ENCODE results near the gene STRN4. TPM values are rescaled to one million over a fixed set of nuclear protein-coding genes. Genes with fewer than 3 reads are reported as not detected.
"Not testable (repeated sequence)": the region's sequence is repeated elsewhere in the genome, so short reads cannot be mapped to it uniquely, and the experiment has no call there.

Gene STRN4
- total and polyA plus RNA-seq, 2 donors: 31.9 to 38.7 TPM

GRCh38 chr19:46761418-46761831 lies 15.2 kb upstream of the STRN4 start:
- no peaks in the 10 kb centered on the region for H3K27me3 ChIP-seq (ENCODE audit: control insufficient read depth in 2 of 2, insufficient read depth in 1 of 2, low read length in 1 of 2)
- no peak overlapping the region for H3K4me3 ChIP-seq (ENCODE audit: low read length in 2 of 2)
- H3K4me1 ChIP-seq (ENCODE audit: control insufficient read depth in 2 of 2, insufficient read depth in 2 of 2, low read length in 2 of 2): peaks cover 0 to 6% of the 10 kb centered on the region in 2 donors
- WGBS: 88% methylated on average over 5 of the region's 5 CpGs
- peaks cover 8 to 9% of the 10 kb centered on the region in 2 donors for H3K36me3 ChIP-seq (ENCODE audit: control insufficient read depth in 2 of 2, insufficient read depth in 2 of 2, low read length in 1 of 2)
- no peak overlapping the region for H3K27ac ChIP-seq (ENCODE audit: low read depth in 1 of 2, low read length in 1 of 2)
- H3K9me3 ChIP-seq (ENCODE audit: control insufficient read depth in 2 of 2, insufficient read depth in 1 of 2, low read length in 1 of 2): no peaks in the 10 kb centered on the region
- DNase-seq (ENCODE audit: low read depth in 6 of 9, low spot score in 9 of 9): no peak

GRCh38 chr19:46760897-46761296 lies 14.6 kb upstream of the STRN4 start:
- H3K27me3 ChIP-seq (ENCODE audit: control insufficient read depth in 2 of 2, insufficient read depth in 1 of 2, low read length in 1 of 2); H3K27ac ChIP-seq (ENCODE audit: low read depth in 1 of 2, low read length in 1 of 2); H3K9me3 ChIP-seq (ENCODE audit: control insufficient read depth in 2 of 2, insufficient read depth in 1 of 2, low read length in 1 of 2); H3K4me3 ChIP-seq (ENCODE audit: low read length in 2 of 2); H3K4me1 ChIP-seq (ENCODE audit: control insufficient read depth in 2 of 2, insufficient read depth in 2 of 2, low read length in 2 of 2); DNase-seq (ENCODE audit: low read depth in 6 of 9, low spot score in 9 of 9): not testable (repeated sequence)
- 93% methylated on average over 4 of the region's 4 CpGs for WGBS
- H3K36me3 ChIP-seq (ENCODE audit: control insufficient read depth in 2 of 2, insufficient read depth in 2 of 2, low read length in 1 of 2): peaks cover 9 to 13% of the 10 kb centered on the region in 2 donors

DNA sequence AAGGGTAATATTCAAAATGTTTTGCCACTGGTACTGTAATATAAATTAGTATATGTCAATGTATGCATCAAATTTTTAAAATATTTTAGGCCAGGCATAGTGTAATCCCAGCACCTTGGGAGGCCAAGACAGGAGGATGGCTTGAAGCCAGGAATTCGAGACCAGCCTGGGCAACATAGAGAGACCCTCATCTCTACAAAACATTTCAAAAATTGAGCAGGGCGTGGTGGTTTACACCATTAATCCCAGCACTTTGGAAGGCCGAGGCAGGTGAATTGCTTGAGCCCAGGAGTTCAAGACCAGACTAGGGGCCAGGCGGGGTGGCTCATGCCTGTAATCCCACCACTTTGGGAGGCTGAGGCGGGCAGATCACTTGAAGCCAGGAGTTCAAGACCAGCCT lies 14.1 kb upstream of the STRN4 start:
- H3K36me3 ChIP-seq (ENCODE audit: control insufficient read depth in 2 of 2, insufficient read depth in 2 of 2, low read length in 1 of 2): peaks cover 9 to 15% of the 10 kb centered on the region in 2 donors
- no peak overlapping the region for H3K4me3 ChIP-seq (ENCODE audit: low read length in 2 of 2)
- H3K4me1 ChIP-seq (ENCODE audit: control insufficient read depth in 2 of 2, insufficient read depth in 2 of 2, low read length in 2 of 2): peaks cover 0 to 6% of the 10 kb centered on the region in 2 donors
- no peaks in the 10 kb centered on the region for H3K27me3 ChIP-seq (ENCODE audit: control insufficient read depth in 2 of 2, insufficient read depth in 1 of 2, low read length in 1 of 2)
- H3K27ac ChIP-seq (ENCODE audit: low read depth in 1 of 2, low read length in 1 of 2): peak overlapping the region in 1 of 2 donors; percentile 69
- WGBS: 96% methylated on average over 5 of the region's 5 CpGs
- no peak for DNase-seq (ENCODE audit: low read depth in 6 of 9, low spot score in 9 of 9)
- no peaks in the 10 kb centered on the region for H3K9me3 ChIP-seq (ENCODE audit: control insufficient read depth in 2 of 2, insufficient read depth in 1 of 2, low read length in 1 of 2)

DNA sequence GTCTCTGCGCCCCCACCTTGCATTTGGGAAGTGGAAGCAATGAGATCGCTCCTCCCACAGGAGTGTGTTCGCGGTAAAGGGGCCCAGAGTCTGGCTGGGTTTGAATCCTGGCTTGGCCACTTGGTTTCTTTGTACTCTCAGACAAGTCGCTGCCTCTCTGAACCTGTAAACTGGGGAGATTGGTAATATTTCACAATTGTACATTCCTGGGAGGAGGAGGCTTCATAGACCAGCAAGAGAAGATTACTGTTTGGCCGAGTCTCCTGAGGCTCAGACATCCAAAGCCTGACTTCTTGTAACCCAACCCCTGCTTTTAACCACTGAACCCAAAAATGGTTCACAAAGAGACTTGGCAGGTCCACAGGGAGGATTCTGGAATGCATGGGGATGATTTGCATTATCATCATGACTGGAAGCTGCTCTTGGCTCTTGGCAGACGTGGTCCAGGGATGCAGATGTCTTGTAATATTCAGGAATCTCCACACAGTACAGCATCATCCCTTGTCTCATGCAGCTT lies 13.6 kb upstream of the STRN4 start:
- no peaks in the 10 kb centered on the region for H3K9me3 ChIP-seq (ENCODE audit: control insufficient read depth in 2 of 2, insufficient read depth in 1 of 2, low read length in 1 of 2)
- peaks cover 9 to 15% of the 10 kb centered on the region in 2 donors for H3K36me3 ChIP-seq (ENCODE audit: control insufficient read depth in 2 of 2, insufficient read depth in 2 of 2, low read length in 1 of 2)
- no peak overlapping the region for H3K4me3 ChIP-seq (ENCODE audit: low read length in 2 of 2)
- DNase-seq (ENCODE audit: low read depth in 6 of 9, low spot score in 9 of 9): peak in 1 of 9 donors; percentile 19
- H3K27me3 ChIP-seq (ENCODE audit: control insufficient read depth in 2 of 2, insufficient read depth in 1 of 2, low read length in 1 of 2): no peaks in the 10 kb centered on the region
- H3K4me1 ChIP-seq (ENCODE audit: control insufficient read depth in 2 of 2, insufficient read depth in 2 of 2, low read length in 2 of 2): peaks cover 0 to 6% of the 10 kb centered on the region in 2 donors
- whole genome bisulfite sequencing: 91% methylated on average over 7 of the region's 7 CpGs
- H3K27ac ChIP-seq (ENCODE audit: low read depth in 1 of 2, low read length in 1 of 2): no peak overlapping the region

- peaks cover 0 to 6% of the 10 kb centered on the region in 2 donors for H3K4me1 ChIP-seq (ENCODE audit: control insufficient read depth in 2 of 2, insufficient read depth in 2 of 2, low read length in 2 of 2)
- no peak overlapping the region for H3K27ac ChIP-seq (ENCODE audit: low read depth in 1 of 2, low read length in 1 of 2)
- 87% methylated on average over 6 of the region's 6 CpGs for WGBS
These were observed 13.0 kb upstream of the STRN4 start for GRCh38 chr19:46759206-46759605.

DNA sequence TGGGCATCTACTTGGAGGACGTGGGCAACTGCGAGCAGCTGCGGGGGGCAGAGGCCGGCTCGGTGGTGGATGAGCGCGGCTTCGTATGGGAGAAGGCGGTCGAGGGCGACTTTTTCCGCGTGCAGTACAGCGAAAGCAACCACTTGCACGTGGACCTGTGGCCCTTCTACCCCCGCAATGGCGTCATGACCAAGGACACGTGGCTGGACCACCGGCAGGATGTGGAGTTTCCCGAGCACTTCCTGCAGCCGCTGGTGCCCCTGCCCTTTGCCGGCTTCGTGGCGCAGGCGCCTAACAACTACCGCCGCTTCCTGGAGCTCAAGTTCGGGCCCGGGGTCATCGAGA lies 10.3 kb upstream of the STRN4 start:
- Histone ChIP-seq H3K9me3 (ENCODE audit: control insufficient read depth in 2 of 2, insufficient read depth in 1 of 2, low read length in 1 of 2) (no peaks in the 10 kb centered on the region), H3K4me1 (ENCODE audit: control insufficient read depth in 2 of 2, insufficient read depth in 2 of 2, low read length in 2 of 2) (peaks cover 0 to 16% of the 10 kb centered on the region in 2 donors), H3K4me3 (ENCODE audit: low read length in 2 of 2) (no peak overlapping the region), H3K27me3 (ENCODE audit: control insufficient read depth in 2 of 2, insufficient read depth in 1 of 2, low read length in 1 of 2) (no peaks in the 10 kb centered on the region), H3K36me3 (ENCODE audit: control insufficient read depth in 2 of 2, insufficient read depth in 2 of 2, low read length in 1 of 2) (peaks cover 15% of the 10 kb centered on the region in 2 donors), H3K27ac (ENCODE audit: low read depth in 1 of 2, low read length in 1 of 2) (no peak overlapping the region)
- 87% methylated on average over 30 of the region's 30 CpGs for WGBS
- no peak for DNase-seq (ENCODE audit: low read depth in 6 of 9, low spot score in 9 of 9)

More at GRCh38 chr19:46759206-46759605, 13.0 kb upstream of the STRN4 start:
- peaks cover 9 to 15% of the 10 kb centered on the region in 2 donors for H3K36me3 ChIP-seq (ENCODE audit: control insufficient read depth in 2 of 2, insufficient read depth in 2 of 2, low read length in 1 of 2)
- H3K4me3 ChIP-seq (ENCODE audit: low read length in 2 of 2): no peak overlapping the region
- no peaks in the 10 kb centered on the region for H3K27me3 ChIP-seq (ENCODE audit: control insufficient read depth in 2 of 2, insufficient read depth in 1 of 2, low read length in 1 of 2)
- no peak for DNase-seq (ENCODE audit: low read depth in 6 of 9, low spot score in 9 of 9)
- H3K9me3 ChIP-seq (ENCODE audit: control insufficient read depth in 2 of 2, insufficient read depth in 1 of 2, low read length in 1 of 2): no peaks in the 10 kb centered on the region

DNA sequence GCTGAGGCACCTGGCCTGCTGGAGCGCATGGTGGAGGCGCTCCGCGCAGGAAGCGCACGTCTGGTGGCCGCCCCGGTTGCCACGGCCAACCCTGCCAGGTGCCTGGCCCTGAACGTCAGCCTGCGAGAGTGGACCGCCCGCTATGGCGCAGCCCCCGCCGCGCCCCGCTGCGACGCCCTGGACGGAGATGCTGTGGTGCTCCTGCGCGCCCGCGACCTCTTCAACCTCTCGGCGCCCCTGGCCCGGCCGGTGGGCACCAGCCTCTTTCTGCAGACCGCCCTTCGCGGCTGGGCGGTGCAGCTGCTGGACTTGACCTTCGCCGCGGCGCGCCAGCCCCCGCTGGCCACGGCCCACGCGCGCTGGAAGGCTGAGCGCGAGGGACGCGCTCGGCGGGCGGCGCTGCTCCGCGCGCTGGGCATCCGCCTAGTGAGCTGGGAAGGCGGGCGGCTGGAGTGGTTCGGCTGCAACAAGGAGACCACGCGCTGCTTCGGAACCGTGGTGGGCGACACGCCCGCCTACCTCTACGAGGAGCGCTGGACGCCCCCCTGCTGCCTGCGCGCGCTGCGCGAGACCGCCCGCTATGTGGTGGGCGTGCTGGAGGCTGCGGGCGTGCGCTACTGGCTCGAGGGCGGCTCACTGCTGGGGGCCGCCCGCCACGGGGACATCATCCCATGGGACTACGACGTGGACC lies 9.7 kb upstream of the STRN4 start:
- no peak for DNase-seq (ENCODE audit: low read depth in 6 of 9, low spot score in 9 of 9)
- H3K27me3 ChIP-seq (ENCODE audit: control insufficient read depth in 2 of 2, insufficient read depth in 1 of 2, low read length in 1 of 2): no peaks in the 10 kb centered on the region
- H3K27ac ChIP-seq (ENCODE audit: low read depth in 1 of 2, low read length in 1 of 2): no peak overlapping the region
- peaks cover 15% of the 10 kb centered on the region in 2 donors for H3K36me3 ChIP-seq (ENCODE audit: control insufficient read depth in 2 of 2, insufficient read depth in 2 of 2, low read length in 1 of 2)
- H3K4me1 ChIP-seq (ENCODE audit: control insufficient read depth in 2 of 2, insufficient read depth in 2 of 2, low read length in 2 of 2): peaks cover 0 to 16% of the 10 kb centered on the region in 2 donors
- 98% methylated on average over 86 of the region's 86 CpGs for WGBS
- no peaks in the 10 kb centered on the region for H3K9me3 ChIP-seq (ENCODE audit: control insufficient read depth in 2 of 2, insufficient read depth in 1 of 2, low read length in 1 of 2)
- H3K4me3 ChIP-seq (ENCODE audit: low read length in 2 of 2): no peak overlapping the region

- H3K36me3 ChIP-seq (ENCODE audit: control insufficient read depth in 2 of 2, insufficient read depth in 2 of 2, low read length in 1 of 2): peaks cover 17 to 19% of the 10 kb centered on the region in 2 donors
- no peaks in the 10 kb centered on the region for H3K9me3 ChIP-seq (ENCODE audit: control insufficient read depth in 2 of 2, insufficient read depth in 1 of 2, low read length in 1 of 2)
- no peak for DNase-seq (ENCODE audit: low read depth in 6 of 9, low spot score in 9 of 9)
- H3K4me3 ChIP-seq (ENCODE audit: low read length in 2 of 2): no peak overlapping the region
- H3K27ac ChIP-seq (ENCODE audit: low read depth in 1 of 2, low read length in 1 of 2): no peak overlapping the region
- peaks cover 0 to 16% of the 10 kb centered on the region in 2 donors for H3K4me1 ChIP-seq (ENCODE audit: control insufficient read depth in 2 of 2, insufficient read depth in 2 of 2, low read length in 2 of 2)
- WGBS: 97% methylated on average over 39 of the region's 39 CpGs
- H3K27me3 ChIP-seq (ENCODE audit: control insufficient read depth in 2 of 2, insufficient read depth in 1 of 2, low read length in 1 of 2): no peaks in the 10 kb centered on the region
These were observed 9.0 kb upstream of the STRN4 start for GRCh38 chr19:46755077-46755852.

All from thymus (tissue), 11 donors.